ENCODE measurements around the gene FUT3.
"Not testable (repeated sequence)": the region's sequence is repeated elsewhere in the genome, so short reads cannot be mapped to it uniquely, and the experiment has no call there.

The FUT3 gene

GRCh38 chr19:5881543-5882299 lies 30.5 kb upstream of the FUT3 start:
- DNase-seq: peak; percentile 50

GRCh38 chr19:5880604-5881078 lies 29.4 kb upstream of the FUT3 start:
- DNase-seq: peak; percentile 47

- no peak for DNase-seq
Measured at GRCh38 chr19:5880196-5880595, 28.9 kb upstream of the FUT3 start.

- DNase-seq: no peak
Measured at GRCh38 chr19:5877882-5878281, 26.6 kb upstream of the FUT3 start.

- DNase-seq: no peak
Measured at GRCh38 chr19:5877427-5877826, 26.2 kb upstream of the FUT3 start.

GRCh38 chr19:5874496-5874895 lies 23.2 kb upstream of the FUT3 start:
- not testable (repeated sequence) for DNase-seq

GRCh38 chr19:5873617-5874199 lies 22.5 kb upstream of the FUT3 start:
- no peak for DNase-seq

- no peak for DNase-seq
Measured at GRCh38 chr19:5870986-5871394, 19.7 kb upstream of the FUT3 start.

GRCh38 chr19:5867201-5868136 lies 16.2 kb upstream of the FUT3 start:
- no peak for DNase-seq

GRCh38 chr19:5865772-5866171 lies 14.5 kb upstream of the FUT3 start:
- DNase-seq: no peak

- DNase-seq: no peak
Measured at GRCh38 chr19:5864725-5865486, 13.7 kb upstream of the FUT3 start.

GRCh38 chr19:5864013-5864720 lies 12.9 kb upstream of the FUT3 start:
- DNase-seq: no peak

GRCh38 chr19:5863030-5863665 lies 11.9 kb upstream of the FUT3 start:
- no peak for DNase-seq

- no peak for DNase-seq
Measured at GRCh38 chr19:5857203-5858081, 6.2 kb upstream of the FUT3 start.

GRCh38 chr19:5855151-5855550 lies 3.9 kb upstream of the FUT3 start:
- not testable (repeated sequence) for DNase-seq

GRCh38 chr19:5854121-5854520 lies 2.9 kb upstream of the FUT3 start:
- not testable (repeated sequence) for DNase-seq

- no peak for DNase-seq
Measured at GRCh38 chr19:5850743-5851293, 431 bp downstream of the FUT3 start.

- no peak for DNase-seq
Measured at GRCh38 chr19:5850189-5850588, 1.1 kb downstream of the FUT3 start.

GRCh38 chr19:5848621-5849020 lies 2.6 kb downstream of the FUT3 start:
- not testable (repeated sequence) for DNase-seq

GRCh38 chr19:5847846-5848245 lies 3.4 kb downstream of the FUT3 start:
- DNase-seq: not testable (repeated sequence)

All from NCI-H1417 treated with DMSO at 0.1 percent for 48 hours (cell line).